GM23338 (cell line): Measurements from ENCODE around the gene TRABD.
"Not testable (repeated sequence)": the region's sequence is repeated elsewhere in the genome, so short reads cannot be mapped to it uniquely, and the experiment has no call there.

Experiments used
- CREB1 ChIP-seq: fragments of 250-450 bp; sonication (Bioruptor Pico); IDR thresholded peaks from 2 replicates; pipeline ENCODE4 v1.5.0; 2020; ENCODE audit warnings: low read depth, mild to moderate bottlenecking, moderate library complexity
- CTCF ChIP-seq, 2 experiments: fragments of 200-600 bp in 1 of 2; sonication (generic) in 1 of 2; conservative IDR thresholded peaks; 2 replicates each; pipeline versions ENCODE4 v1.5.1 to v1.6.1; 2016 to 2017; ENCODE audit warnings: antibody characterized with exemption in 2 of 2, low read depth in 2 of 2, mild to moderate bottlenecking in 2 of 2, moderate library complexity in 1 of 2
- ETS1 ChIP-seq: IDR thresholded peaks from 2 replicates; pipeline ENCODE4 v1.6.1; 2016; ENCODE audit warnings: antibody characterized with exemption
- EZH2 ChIP-seq: fragments of 200-600 bp; sonication (generic); IDR thresholded peaks from one replicate; pipeline ENCODE4 v1.8.0; 2017; ENCODE audit warnings: antibody characterized with exemption, mild to moderate bottlenecking, low read depth; ENCODE audit not compliant: unreplicated experiment
- EZH2phosphoT487 ChIP-seq: fragments of 200-600 bp; sonication (generic); IDR thresholded peaks from one replicate; pipeline ENCODE4 v1.8.1; 2018; ENCODE audit warnings: antibody characterized with exemption; ENCODE audit not compliant: unreplicated experiment
- JUNB ChIP-seq: IDR thresholded peaks from one replicate; pipeline ENCODE4 v1.6.1; 2016; ENCODE audit warnings: antibody characterized with exemption; ENCODE audit not compliant: unreplicated experiment
- NANOG ChIP-seq: IDR thresholded peaks from 2 replicates; pipeline ENCODE4 v1.6.1; 2016; ENCODE audit warnings: antibody characterized with exemption, borderline replicate concordance
- POLR2AphosphoS5 ChIP-seq: IDR thresholded peaks from 2 replicates; pipeline ENCODE4 v1.6.1; 2016; ENCODE audit warnings: antibody characterized with exemption, low read depth
- REST ChIP-seq: IDR thresholded peaks from one replicate; pipeline ENCODE4 v1.6.1; 2018; ENCODE audit warnings: antibody characterized with exemption; ENCODE audit not compliant: unreplicated experiment
- STAT1 ChIP-seq: IDR thresholded peaks from one replicate; pipeline ENCODE4 v1.6.1; 2016; ENCODE audit warnings: antibody characterized with exemption; ENCODE audit not compliant: unreplicated experiment
- ZNF114 ChIP-seq: fragments of 250-450 bp; sonication (Bioruptor Pico); IDR thresholded peaks from 2 replicates; pipeline ENCODE4 v1.5.0; 2020; ENCODE audit warnings: mild to moderate bottlenecking, moderate library complexity
- ZNF331 ChIP-seq: fragments of 250-450 bp; sonication (Bioruptor Pico); IDR thresholded peaks from 2 replicates; pipeline ENCODE4 v1.5.0; 2020; ENCODE audit warnings: low read depth, mild to moderate bottlenecking, moderate library complexity
- ZNF462 ChIP-seq: fragments of 250-450 bp; sonication (Bioruptor Pico); IDR thresholded peaks from 2 replicates; pipeline ENCODE4 v1.5.0; 2020; ENCODE audit warnings: mild to moderate bottlenecking, moderate library complexity

GRCh38 chr22:50204998-50205397 is 19.3 kb downstream of the TRABD start:
- not testable (repeated sequence) for TF ChIP-seq CTCF (conservative IDR thresholded peaks at IDR 0.05; ENCODE audit: low read depth in 2 of 2); ETS1; EZH2; EZH2phosphoT487; REST; POLR2AphosphoS5; ZNF331; JUNB; CREB1 (CRISPR knock-in tag); ZNF462 (CRISPR knock-in tag); NANOG; ZNF114 (CRISPR knock-in tag); STAT1
